HEK293 (cell line): ENCODE results near the gene CLDN6.

Experiments
- BCL11A ChIP-seq: fragments of 450-650 bp; formaldehyde crosslinking; IDR thresholded peaks from 2 replicates; pipeline ENCODE4 v1.5.1; 2016; ENCODE audit warnings: low read depth, missing biosample characterization, missing genetic modification characterization
- PBX3 ChIP-seq: sonication (generic); formaldehyde crosslinking; IDR thresholded peaks from 2 replicates; pipeline ENCODE4 v1.8.1; 2022; ENCODE audit warnings: mild to moderate bottlenecking, moderate library complexity, missing genetic modification reagents
- ZBTB8A ChIP-seq: fragments of 450-650 bp; formaldehyde crosslinking; IDR thresholded peaks from 2 replicates; pipeline ENCODE4 v1.5.1; 2016; ENCODE audit warnings: missing biosample characterization, missing genetic modification characterization
- ZNF121 ChIP-seq: fragments of 450-650 bp; formaldehyde crosslinking; IDR thresholded peaks from 2 replicates; pipeline ENCODE4 v1.5.1; 2016; ENCODE audit warnings: missing biosample characterization, missing genetic modification characterization
- TF ChIP-seq, protein P1 (sequence below): fragments of 450-650 bp; formaldehyde crosslinking; IDR thresholded peaks from 2 replicates; pipeline ENCODE4 v1.5.1; 2016; ENCODE audit warnings: missing biosample characterization, missing genetic modification characterization
- TF ChIP-seq, protein P2 (sequence below): fragments of 450-650 bp; formaldehyde crosslinking; IDR thresholded peaks from 2 replicates; pipeline ENCODE4 v1.5.1; 2016; ENCODE audit warnings: missing biosample characterization, missing genetic modification characterization

DNA sequence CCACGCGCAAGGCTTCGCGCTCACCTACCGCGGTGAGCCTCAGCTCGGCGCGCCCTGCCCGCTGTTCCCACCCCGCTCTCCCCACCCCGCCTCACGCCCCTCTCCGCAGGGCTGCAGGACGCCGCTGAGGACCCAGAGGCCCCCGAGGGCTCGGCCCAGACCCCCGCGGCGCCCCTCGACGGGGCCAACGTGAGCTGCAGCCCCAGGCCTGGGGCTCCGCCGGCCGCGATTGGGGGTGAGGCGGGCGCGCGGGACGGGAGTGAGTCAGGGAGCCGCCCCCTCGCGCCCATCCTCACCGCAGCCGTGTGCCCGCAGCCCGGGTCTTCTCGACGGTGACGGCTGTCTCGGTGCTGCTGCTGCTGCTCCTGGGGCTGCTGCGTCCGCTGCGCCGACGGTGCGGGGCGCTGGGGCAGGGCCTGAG lies 50.8 kb downstream of the CLDN6 start:
- TF ChIP-seq ZBTB8A (tag by site-specific recombination) = no peak
- no peak for TF ChIP-seq PBX3 (CRISPR knock-in tag)
- TF ChIP-seq, protein P1, sequence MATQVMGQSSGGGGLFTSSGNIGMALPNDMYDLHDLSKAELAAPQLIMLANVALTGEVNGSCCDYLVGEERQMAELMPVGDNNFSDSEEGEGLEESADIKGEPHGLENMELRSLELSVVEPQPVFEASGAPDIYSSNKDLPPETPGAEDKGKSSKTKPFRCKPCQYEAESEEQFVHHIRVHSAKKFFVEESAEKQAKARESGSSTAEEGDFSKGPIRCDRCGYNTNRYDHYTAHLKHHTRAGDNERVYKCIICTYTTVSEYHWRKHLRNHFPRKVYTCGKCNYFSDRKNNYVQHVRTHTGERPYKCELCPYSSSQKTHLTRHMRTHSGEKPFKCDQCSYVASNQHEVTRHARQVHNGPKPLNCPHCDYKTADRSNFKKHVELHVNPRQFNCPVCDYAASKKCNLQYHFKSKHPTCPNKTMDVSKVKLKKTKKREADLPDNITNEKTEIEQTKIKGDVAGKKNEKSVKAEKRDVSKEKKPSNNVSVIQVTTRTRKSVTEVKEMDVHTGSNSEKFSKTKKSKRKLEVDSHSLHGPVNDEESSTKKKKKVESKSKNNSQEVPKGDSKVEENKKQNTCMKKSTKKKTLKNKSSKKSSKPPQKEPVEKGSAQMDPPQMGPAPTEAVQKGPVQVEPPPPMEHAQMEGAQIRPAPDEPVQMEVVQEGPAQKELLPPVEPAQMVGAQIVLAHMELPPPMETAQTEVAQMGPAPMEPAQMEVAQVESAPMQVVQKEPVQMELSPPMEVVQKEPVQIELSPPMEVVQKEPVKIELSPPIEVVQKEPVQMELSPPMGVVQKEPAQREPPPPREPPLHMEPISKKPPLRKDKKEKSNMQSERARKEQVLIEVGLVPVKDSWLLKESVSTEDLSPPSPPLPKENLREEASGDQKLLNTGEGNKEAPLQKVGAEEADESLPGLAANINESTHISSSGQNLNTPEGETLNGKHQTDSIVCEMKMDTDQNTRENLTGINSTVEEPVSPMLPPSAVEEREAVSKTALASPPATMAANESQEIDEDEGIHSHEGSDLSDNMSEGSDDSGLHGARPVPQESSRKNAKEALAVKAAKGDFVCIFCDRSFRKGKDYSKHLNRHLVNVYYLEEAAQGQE (tag by site-specific recombination) = no peak
- no peak for TF ChIP-seq ZNF121 (tag by site-specific recombination)
- TF ChIP-seq, protein P2, sequence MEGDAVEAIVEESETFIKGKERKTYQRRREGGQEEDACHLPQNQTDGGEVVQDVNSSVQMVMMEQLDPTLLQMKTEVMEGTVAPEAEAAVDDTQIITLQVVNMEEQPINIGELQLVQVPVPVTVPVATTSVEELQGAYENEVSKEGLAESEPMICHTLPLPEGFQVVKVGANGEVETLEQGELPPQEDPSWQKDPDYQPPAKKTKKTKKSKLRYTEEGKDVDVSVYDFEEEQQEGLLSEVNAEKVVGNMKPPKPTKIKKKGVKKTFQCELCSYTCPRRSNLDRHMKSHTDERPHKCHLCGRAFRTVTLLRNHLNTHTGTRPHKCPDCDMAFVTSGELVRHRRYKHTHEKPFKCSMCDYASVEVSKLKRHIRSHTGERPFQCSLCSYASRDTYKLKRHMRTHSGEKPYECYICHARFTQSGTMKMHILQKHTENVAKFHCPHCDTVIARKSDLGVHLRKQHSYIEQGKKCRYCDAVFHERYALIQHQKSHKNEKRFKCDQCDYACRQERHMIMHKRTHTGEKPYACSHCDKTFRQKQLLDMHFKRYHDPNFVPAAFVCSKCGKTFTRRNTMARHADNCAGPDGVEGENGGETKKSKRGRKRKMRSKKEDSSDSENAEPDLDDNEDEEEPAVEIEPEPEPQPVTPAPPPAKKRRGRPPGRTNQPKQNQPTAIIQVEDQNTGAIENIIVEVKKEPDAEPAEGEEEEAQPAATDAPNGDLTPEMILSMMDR (tag by site-specific recombination) = no peak
- no peak for TF ChIP-seq BCL11A (tag by site-specific recombination)
